GM06990 (cell line): Measurements from ENCODE around the gene GAS7.
A peak's percentile ranks its signal among the peaks of the same experiment; 100 is the strongest.

Source experiments
- DNase-seq: peaks from one replicate; pipeline ENCODE4 v3.0.0-alpha.2; 2011; ENCODE audit not compliant: insufficient read length; ENCODE audit errors: extremely low read depth
- H3K27me3 ChIP-seq: replicated peaks from 2 replicates; pipeline ENCODE4 v1.6.0; 2011; ENCODE audit warnings: low read length; ENCODE audit not compliant: control insufficient read depth, insufficient read depth
- H3K36me3 ChIP-seq: 2 replicates; pipeline ENCODE4 v1.5.1; 2011; ENCODE audit warnings: low read length; ENCODE audit not compliant: control insufficient read depth, insufficient read depth
- H3K4me3 ChIP-seq: replicated peaks from 2 replicates; pipeline ENCODE4 v1.5.1; 2011; ENCODE audit warnings: low read depth, mild to moderate bottlenecking, control low read depth, low read length
- CTCF ChIP-seq: IDR thresholded peaks from 2 replicates; pipeline ENCODE4 v1.5.1; 2011; ENCODE audit warnings: low read length, control low read depth, mild to moderate bottlenecking, inconsistent platforms; ENCODE audit not compliant: insufficient read depth, poor library complexity, severe bottlenecking

GAS7 gene

GRCh38 chr17:9987779-9988585 lies 210.4 kb downstream of the GAS7 start:
- Histone ChIP-seq H3K36me3 (no peaks in the 10 kb centered on the region), H3K4me3 (no peak overlapping the region), H3K27me3 (no peaks in the 10 kb centered on the region)
- peak; percentile 95 for TF ChIP-seq CTCF
- DNase-seq, result peak; percentile 32

GRCh38 chr17:9986754-9987382 lies 211.5 kb downstream of the GAS7 start:
- Histone ChIP-seq H3K27me3 (no peaks in the 10 kb centered on the region), H3K36me3 (no peaks in the 10 kb centered on the region), H3K4me3 (no peak overlapping the region)
- DNase-seq, result no peak
- no peak for TF ChIP-seq CTCF

GRCh38 chr17:9985646-9986045 lies 212.8 kb downstream of the GAS7 start:
- 0 out of 2 replicates have a peak, but pooled peaks cover 2% of the 10 kb centered on the region for H3K36me3 ChIP-seq

GRCh38 chr17:9984768-9985167 lies 213.6 kb downstream of the GAS7 start:
- Histone ChIP-seq H3K36me3 (peaks cover 2% of the 10 kb centered on the region; the same call in 1 of the 2 replicates), H3K4me3 (no peak overlapping the region)

More at GRCh38 chr17:9985646-9986045, 212.8 kb downstream of the GAS7 start:
- Histone ChIP-seq H3K27me3 (no peaks in the 10 kb centered on the region), H3K4me3 (no peak overlapping the region)
- DNase-seq, result no peak
- no peak for TF ChIP-seq CTCF

GRCh38 chr17:9982159-9982558 lies 216.2 kb downstream of the GAS7 start:
- Histone ChIP-seq H3K4me3 (no peak overlapping the region), H3K27me3 (no peaks in the 10 kb centered on the region), H3K36me3 (peaks cover 5% of the 10 kb centered on the region; the same call in 1 of the 2 replicates)
- peak; percentile 42 for TF ChIP-seq CTCF
- no peak for DNase-seq

More at GRCh38 chr17:9984768-9985167, 213.6 kb downstream of the GAS7 start:
- no peaks in the 10 kb centered on the region for H3K27me3 ChIP-seq
- no peak for TF ChIP-seq CTCF
- no peak for DNase-seq
